Parathyroid adenoma (tissue), 2 donors: ENCODE data around the gene MRPL1.

ENCODE experiments used
- H2AFZ ChIP-seq: fragments of 300-600 bp; sonication (generic); one replicate; pipeline ENCODE4 v1.7.0; 2017; ENCODE audit warnings: antibody characterized with exemption, mild to moderate bottlenecking
- H3K27ac ChIP-seq: fragments of 300-600 bp; sonication (generic); one replicate; pipeline ENCODE4 v1.7.0; 2017
- H3K27me3 ChIP-seq: fragments of 300-600 bp; sonication (generic); one replicate; pipeline ENCODE4 v1.7.0; 2017; ENCODE audit warnings: low read length; ENCODE audit not compliant: control insufficient read depth, insufficient read depth
- H3K36me3 ChIP-seq: fragments of 300-600 bp; sonication (generic); one replicate; pipeline ENCODE4 v1.7.0; 2017; ENCODE audit warnings: low read length; ENCODE audit not compliant: control insufficient read depth, insufficient read depth
- H3K4me1 ChIP-seq: fragments of 300-600 bp; sonication (generic); one replicate; pipeline ENCODE4 v1.7.0; 2017; ENCODE audit warnings: control low read depth
- H3K4me2 ChIP-seq: fragments of 300-600 bp; sonication (generic); one replicate; pipeline ENCODE4 v1.7.0; 2017; ENCODE audit warnings: low read length
- H3K4me3 ChIP-seq: fragments of 300-600 bp; sonication (generic); one replicate; pipeline ENCODE4 v1.7.0; 2017; ENCODE audit warnings: low read depth, low read length
- H3K79me2 ChIP-seq: fragments of 300-600 bp; sonication (generic); one replicate; pipeline ENCODE4 v1.7.0; 2017; ENCODE audit warnings: control low read depth
- H3K9ac ChIP-seq: fragments of 300-600 bp; sonication (generic); one replicate; pipeline ENCODE4 v1.7.0; 2017; ENCODE audit warnings: mild to moderate bottlenecking
- H3K9me3 ChIP-seq: fragments of 300-600 bp; sonication (generic); one replicate; pipeline ENCODE4 v1.7.0; 2017; ENCODE audit warnings: low read length; ENCODE audit not compliant: control insufficient read depth
- TF ChIP-seq, protein P1 (sequence below): fragments of 300-600 bp; sonication (generic); IDR thresholded peaks from one replicate; pipeline ENCODE4 v1.7.0; 2017; ENCODE audit warnings: antibody characterized with exemption, mild to moderate bottlenecking
- donor health status: primary hyperparathyroidism.

Gene MRPL1

DNA sequence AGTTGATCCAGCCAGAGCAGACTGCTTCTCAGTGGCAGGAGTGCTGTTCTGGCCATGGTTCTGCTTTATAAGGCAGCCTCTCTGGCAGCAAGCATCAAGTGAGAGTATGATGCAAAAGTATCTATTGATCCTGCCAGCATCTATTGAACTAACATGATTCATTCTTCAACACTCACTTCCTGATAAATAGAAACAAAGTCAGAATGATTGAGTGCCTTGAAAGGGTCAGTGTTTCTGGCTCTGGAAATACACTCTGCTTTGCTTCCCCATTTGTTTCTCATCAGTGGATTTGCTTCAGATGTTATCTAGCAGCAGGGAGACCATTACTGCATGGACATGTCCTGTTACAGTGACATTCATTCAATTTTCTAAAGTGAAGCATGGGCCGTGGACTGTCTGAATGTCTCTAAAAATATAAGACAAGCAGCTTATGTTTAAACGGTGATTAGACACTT lies 128.3 kb downstream of the MRPL1 start:
- H2AFZ ChIP-seq, result no peak overlapping the region
- H3K9ac ChIP-seq, result no peak overlapping the region
- TF ChIP-seq, protein P1, sequence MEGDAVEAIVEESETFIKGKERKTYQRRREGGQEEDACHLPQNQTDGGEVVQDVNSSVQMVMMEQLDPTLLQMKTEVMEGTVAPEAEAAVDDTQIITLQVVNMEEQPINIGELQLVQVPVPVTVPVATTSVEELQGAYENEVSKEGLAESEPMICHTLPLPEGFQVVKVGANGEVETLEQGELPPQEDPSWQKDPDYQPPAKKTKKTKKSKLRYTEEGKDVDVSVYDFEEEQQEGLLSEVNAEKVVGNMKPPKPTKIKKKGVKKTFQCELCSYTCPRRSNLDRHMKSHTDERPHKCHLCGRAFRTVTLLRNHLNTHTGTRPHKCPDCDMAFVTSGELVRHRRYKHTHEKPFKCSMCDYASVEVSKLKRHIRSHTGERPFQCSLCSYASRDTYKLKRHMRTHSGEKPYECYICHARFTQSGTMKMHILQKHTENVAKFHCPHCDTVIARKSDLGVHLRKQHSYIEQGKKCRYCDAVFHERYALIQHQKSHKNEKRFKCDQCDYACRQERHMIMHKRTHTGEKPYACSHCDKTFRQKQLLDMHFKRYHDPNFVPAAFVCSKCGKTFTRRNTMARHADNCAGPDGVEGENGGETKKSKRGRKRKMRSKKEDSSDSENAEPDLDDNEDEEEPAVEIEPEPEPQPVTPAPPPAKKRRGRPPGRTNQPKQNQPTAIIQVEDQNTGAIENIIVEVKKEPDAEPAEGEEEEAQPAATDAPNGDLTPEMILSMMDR, result no peak
- no peaks in the 10 kb centered on the region for H3K27me3 ChIP-seq
- no peak overlapping the region for H3K4me3 ChIP-seq
- no peaks in the 10 kb centered on the region for H3K79me2 ChIP-seq
- H3K9me3 ChIP-seq, result no peaks in the 10 kb centered on the region
- H3K4me2 ChIP-seq, result no peak overlapping the region
- no peaks in the 10 kb centered on the region for H3K4me1 ChIP-seq
- H3K36me3 ChIP-seq, result no peaks in the 10 kb centered on the region
- no peak overlapping the region for H3K27ac ChIP-seq

DNA sequence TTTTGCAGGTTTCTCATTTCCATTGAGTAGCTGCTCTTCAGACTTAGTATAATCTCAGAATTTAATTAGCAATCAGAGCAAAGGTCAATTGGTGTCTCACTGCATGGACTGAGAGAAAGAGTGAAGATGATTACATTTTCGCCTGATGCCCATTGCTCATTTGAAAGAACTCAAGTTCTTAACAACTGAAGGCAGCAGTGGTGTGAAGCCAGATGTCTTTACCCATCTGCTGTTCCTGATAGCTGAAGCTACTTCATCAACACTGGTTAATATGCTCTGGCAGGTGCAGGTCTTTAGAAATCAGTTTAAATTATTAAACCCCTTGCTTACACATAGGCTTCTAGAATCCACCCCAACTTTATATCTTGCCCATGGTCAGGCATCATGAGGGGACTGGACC lies 130.0 kb downstream of the MRPL1 start:
- H3K9ac ChIP-seq, result no peak overlapping the region
- H3K4me2 ChIP-seq, result no peak overlapping the region
- no peaks in the 10 kb centered on the region for H3K9me3 ChIP-seq
- no peak overlapping the region for H2AFZ ChIP-seq
- TF ChIP-seq, protein P1, result no peak
- no peaks in the 10 kb centered on the region for H3K27me3 ChIP-seq
- no peaks in the 10 kb centered on the region for H3K79me2 ChIP-seq
- H3K36me3 ChIP-seq, result no peaks in the 10 kb centered on the region
- H3K4me3 ChIP-seq, result no peak overlapping the region
- H3K27ac ChIP-seq, result no peak overlapping the region
- no peaks in the 10 kb centered on the region for H3K4me1 ChIP-seq

DNA sequence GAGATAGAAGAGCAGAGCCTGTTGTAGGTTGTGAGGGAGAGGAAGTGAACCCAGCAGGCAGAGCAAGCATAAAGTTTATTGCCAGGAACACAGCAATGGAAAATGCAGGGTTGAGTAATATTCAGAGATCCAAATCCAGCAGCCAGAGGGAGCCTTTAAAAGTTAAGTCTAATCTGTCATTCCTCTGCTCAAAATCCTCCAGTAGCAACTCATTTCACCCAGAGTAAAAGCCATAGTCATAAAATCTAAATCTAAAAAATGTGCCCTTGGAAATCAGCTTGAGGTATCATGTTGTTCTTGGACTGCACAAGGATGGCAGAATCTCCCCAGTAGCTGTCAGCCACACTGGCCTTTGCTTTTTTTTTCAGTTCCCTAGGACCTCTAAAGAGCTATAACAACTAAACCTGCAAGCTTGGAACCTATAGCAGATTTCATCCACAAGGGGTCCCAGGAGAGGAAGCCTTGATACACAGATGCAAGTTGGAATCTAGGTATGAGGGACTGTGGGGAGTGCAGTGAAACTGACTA lies 131.6 kb downstream of the MRPL1 start:
- Histone ChIP-seq H3K36me3 (no peaks in the 10 kb centered on the region), H3K9me3 (no peaks in the 10 kb centered on the region), H3K4me3 (no peak overlapping the region), H3K9ac (no peak overlapping the region), H2AFZ (no peak overlapping the region), H3K4me2 (no peak overlapping the region), H3K27ac (no peak overlapping the region), H3K79me2 (no peaks in the 10 kb centered on the region), H3K27me3 (no peaks in the 10 kb centered on the region), H3K4me1 (no peaks in the 10 kb centered on the region)
- TF ChIP-seq, protein P1, result peak; percentile 33

DNA sequence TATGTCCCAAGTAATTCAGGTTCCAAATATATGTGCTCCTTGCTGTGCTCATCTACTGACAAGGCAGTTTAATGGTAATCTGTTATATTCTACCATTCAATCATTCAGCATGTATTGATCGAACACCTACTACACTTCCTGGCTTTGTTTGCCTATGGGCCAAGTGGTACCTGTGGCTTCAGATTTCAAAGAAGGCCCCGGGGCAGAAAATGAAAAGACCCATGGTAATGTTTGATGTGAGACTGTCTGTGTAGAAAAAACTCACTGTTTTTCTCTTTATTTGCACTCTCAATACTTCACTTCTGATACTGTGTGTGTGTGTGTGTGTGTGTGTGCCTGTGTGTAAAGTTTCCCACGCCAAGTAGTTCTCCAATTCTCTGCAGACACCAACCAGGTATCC lies 133.4 kb downstream of the MRPL1 start:
- Histone ChIP-seq H3K27me3 (no peaks in the 10 kb centered on the region), H3K9me3 (no peaks in the 10 kb centered on the region), H2AFZ (no peak overlapping the region), H3K27ac (no peak overlapping the region), H3K79me2 (no peaks in the 10 kb centered on the region), H3K9ac (no peak overlapping the region), H3K36me3 (no peaks in the 10 kb centered on the region), H3K4me1 (no peaks in the 10 kb centered on the region), H3K4me2 (no peak overlapping the region), H3K4me3 (no peak overlapping the region)
- TF ChIP-seq, protein P1, result no peak

DNA sequence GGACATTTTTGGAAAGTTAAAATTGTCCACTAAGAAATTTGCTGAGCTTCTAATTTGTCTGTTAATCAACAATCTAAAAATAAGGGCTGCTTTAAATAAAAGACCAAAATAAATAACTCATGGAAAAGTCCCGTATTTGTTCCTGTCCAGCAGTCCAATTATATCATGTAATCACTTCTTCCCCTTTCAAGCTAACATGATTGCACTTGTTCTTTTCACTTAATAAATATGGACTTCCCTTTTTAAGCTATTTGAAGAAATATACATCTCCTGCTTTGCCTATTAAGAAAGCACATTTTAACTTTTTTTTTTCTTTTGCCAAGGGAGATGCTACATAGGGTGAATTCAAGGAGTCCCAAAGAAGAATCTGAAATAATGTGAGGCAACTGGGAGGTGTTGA lies 138.9 kb downstream of the MRPL1 start:
- H3K27ac ChIP-seq, result no peak overlapping the region
- no peaks in the 10 kb centered on the region for H3K9me3 ChIP-seq
- no peaks in the 10 kb centered on the region for H3K4me1 ChIP-seq
- H3K9ac ChIP-seq, result no peak overlapping the region
- no peak overlapping the region for H3K4me3 ChIP-seq
- H2AFZ ChIP-seq, result no peak overlapping the region
- no peaks in the 10 kb centered on the region for H3K79me2 ChIP-seq
- no peak overlapping the region for H3K4me2 ChIP-seq
- TF ChIP-seq, protein P1, result no peak
- no peaks in the 10 kb centered on the region for H3K36me3 ChIP-seq
- H3K27me3 ChIP-seq, result no peaks in the 10 kb centered on the region
